ENCODE measurements around the gene SYNGAP1. TPM values are rescaled to one million over a fixed set of nuclear protein-coding genes. Genes with fewer than 3 reads are reported as not detected.

The SYNGAP1 gene
- total RNA-seq, 1 experiment from 2014 or later, result 18.8 TPM

DNA sequence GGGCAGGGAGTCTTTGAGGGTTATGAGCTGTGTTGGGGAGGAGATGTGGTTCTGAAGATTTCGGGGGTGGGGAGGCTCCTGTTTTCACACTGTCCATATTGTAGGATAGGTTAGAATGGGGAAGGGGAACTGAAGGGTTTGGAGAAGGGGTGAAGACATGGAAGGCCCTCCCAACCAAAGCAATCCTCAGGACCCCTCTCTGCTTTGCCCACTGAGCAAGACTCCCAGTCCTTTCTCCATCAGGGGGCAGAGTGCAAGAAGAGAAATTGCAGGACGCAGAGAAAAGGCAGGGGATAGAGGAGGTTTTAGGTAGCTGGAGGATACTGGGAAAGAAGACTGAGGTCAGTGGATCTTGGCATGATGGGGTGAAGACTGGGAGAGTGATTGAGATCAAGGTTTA is 3.9 kb downstream of the SYNGAP1 start:
- H3K36me3 Mint-ChIP-seq (ENCODE audit: insufficient read depth, unreplicated experiment), result peaks cover 45% of the 10 kb centered on the region
- peaks cover 36% of the 10 kb centered on the region for H3K4me1 Mint-ChIP-seq (ENCODE audit: low read depth, unreplicated experiment)

DNA sequence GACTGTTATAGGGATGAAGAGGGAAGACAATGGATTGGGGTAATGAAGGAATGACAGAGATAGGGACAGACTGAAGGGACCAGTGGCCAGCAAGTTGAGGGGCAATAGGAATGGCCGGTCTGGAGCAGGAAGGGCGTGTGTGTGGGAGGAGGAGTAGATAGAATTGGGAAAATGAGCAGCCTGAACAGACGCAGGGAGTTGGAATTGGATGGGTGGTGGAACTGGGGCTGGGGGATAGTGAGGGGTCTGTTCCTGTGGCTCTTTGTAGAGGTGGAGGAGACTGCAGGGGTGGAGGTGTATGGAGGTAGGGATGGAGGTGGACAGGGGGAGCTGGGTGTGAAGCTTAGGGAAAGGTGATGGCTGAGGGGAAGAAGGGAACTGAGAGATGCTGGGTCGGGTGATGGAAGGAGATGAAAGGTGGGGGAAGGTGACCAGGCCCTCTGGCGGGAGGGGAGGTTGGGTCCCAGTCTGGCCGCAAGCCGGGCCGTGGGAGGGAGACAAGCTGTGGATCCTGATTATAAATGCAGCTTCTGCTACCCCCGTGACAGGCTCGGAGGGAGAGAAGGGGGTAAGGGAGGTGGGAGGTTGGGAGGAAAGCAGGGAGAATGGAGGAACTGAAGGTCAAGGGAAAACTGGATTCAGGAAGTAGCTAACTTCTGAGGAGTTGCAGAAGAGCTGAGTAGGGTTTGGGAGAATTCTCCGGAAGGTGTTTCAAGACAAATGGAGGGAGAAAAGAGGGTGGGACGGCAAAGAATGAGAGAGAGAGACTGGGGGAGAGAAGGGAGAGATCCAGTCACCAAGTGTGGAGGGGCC is 5.2 kb downstream of the SYNGAP1 start:
- CTCF ChIA-PET, result interaction anchor here (0.5 to 2.0 kb wide), 8 partner anchors 14 to 1761 kb away, joined by 3 to 7 read pairs (median 4); partner anchors contain the start of genes B3GALT4 and PHF1
- H3K36me3 Mint-ChIP-seq (ENCODE audit: insufficient read depth, unreplicated experiment), result peaks cover 47% of the 10 kb centered on the region
- H3K27ac Mint-ChIP-seq (ENCODE audit: unreplicated experiment), result peak overlapping the region; percentile 64
- peak overlapping the region; percentile 87 for H3K4me3 Mint-ChIP-seq (ENCODE audit: low read depth, unreplicated experiment)
- DNase-seq, result peak; percentile 26
- peaks cover 48% of the 10 kb centered on the region for H3K4me1 Mint-ChIP-seq (ENCODE audit: low read depth, unreplicated experiment)
- TSS peak; percentile 98 for BruUV-seq (replicated peaks)
- TF ChIP-seq, protein P1, sequence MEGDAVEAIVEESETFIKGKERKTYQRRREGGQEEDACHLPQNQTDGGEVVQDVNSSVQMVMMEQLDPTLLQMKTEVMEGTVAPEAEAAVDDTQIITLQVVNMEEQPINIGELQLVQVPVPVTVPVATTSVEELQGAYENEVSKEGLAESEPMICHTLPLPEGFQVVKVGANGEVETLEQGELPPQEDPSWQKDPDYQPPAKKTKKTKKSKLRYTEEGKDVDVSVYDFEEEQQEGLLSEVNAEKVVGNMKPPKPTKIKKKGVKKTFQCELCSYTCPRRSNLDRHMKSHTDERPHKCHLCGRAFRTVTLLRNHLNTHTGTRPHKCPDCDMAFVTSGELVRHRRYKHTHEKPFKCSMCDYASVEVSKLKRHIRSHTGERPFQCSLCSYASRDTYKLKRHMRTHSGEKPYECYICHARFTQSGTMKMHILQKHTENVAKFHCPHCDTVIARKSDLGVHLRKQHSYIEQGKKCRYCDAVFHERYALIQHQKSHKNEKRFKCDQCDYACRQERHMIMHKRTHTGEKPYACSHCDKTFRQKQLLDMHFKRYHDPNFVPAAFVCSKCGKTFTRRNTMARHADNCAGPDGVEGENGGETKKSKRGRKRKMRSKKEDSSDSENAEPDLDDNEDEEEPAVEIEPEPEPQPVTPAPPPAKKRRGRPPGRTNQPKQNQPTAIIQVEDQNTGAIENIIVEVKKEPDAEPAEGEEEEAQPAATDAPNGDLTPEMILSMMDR (IDR thresholded peaks at IDR 0.05; ENCODE audit: unreplicated experiment), result no peak
- intact Hi-C loops (cut with micrococcal nuclease; ENCODE audit: unreplicated experiment), result loop anchor here (5.0 kb wide), 1 partner anchor 33 kb away; the partner anchor contains the start of gene KIFC1
- H3K9me3 Mint-ChIP-seq (ENCODE audit: low read depth, unreplicated experiment), result no peaks in the 10 kb centered on the region
- peaks cover 37% of the 10 kb centered on the region for H3K27me3 Mint-ChIP-seq (ENCODE audit: unreplicated experiment)

More for the DNA sequence above, 3.9 kb downstream of the SYNGAP1 start:
- H3K9me3 Mint-ChIP-seq (ENCODE audit: low read depth, unreplicated experiment), result no peaks in the 10 kb centered on the region
- CTCF ChIA-PET, result no interaction called here
- TF ChIP-seq, protein P1 (IDR thresholded peaks at IDR 0.05; ENCODE audit: unreplicated experiment), result no peak
- intact Hi-C loops (cut with micrococcal nuclease; ENCODE audit: unreplicated experiment), result no loop called here
- H3K4me3 Mint-ChIP-seq (ENCODE audit: low read depth, unreplicated experiment), result peak overlapping the region; percentile 87
- H3K27me3 Mint-ChIP-seq (ENCODE audit: unreplicated experiment), result peaks cover 39% of the 10 kb centered on the region
- peak overlapping the region; percentile 64 for H3K27ac Mint-ChIP-seq (ENCODE audit: unreplicated experiment)
- no TSS peak for BruUV-seq (replicated peaks)
- no peak for DNase-seq

- intact Hi-C loops (cut with micrococcal nuclease; ENCODE audit: unreplicated experiment), result loop anchor here (5.0 kb wide), 1 partner anchor 34 kb away; the partner anchor contains the start of gene KIFC1
- peak overlapping the region; percentile 64 for H3K27ac Mint-ChIP-seq (ENCODE audit: unreplicated experiment)
- TF ChIP-seq, protein P1 (IDR thresholded peaks at IDR 0.05; ENCODE audit: unreplicated experiment), result peak; percentile 76
- CTCF ChIA-PET, result interaction anchor here (0.5 to 2.0 kb wide), 16 partner anchors 31 to 1762 kb away, joined by 3 to 10 read pairs (median 4); partner anchors contain the start of genes B3GALT4, BAK1, UQCC2 and ZBTB22
- peaks cover 47% of the 10 kb centered on the region for H3K36me3 Mint-ChIP-seq (ENCODE audit: insufficient read depth, unreplicated experiment)
- peak; percentile 95 for DNase-seq
- H3K4me1 Mint-ChIP-seq (ENCODE audit: low read depth, unreplicated experiment), result peaks cover 49% of the 10 kb centered on the region
- peaks cover 28% of the 10 kb centered on the region for H3K27me3 Mint-ChIP-seq (ENCODE audit: unreplicated experiment)
- H3K4me3 Mint-ChIP-seq (ENCODE audit: low read depth, unreplicated experiment), result peak overlapping the region; percentile 87
- no peaks in the 10 kb centered on the region for H3K9me3 Mint-ChIP-seq (ENCODE audit: low read depth, unreplicated experiment)
- TSS peak; percentile 44 for BruUV-seq (replicated peaks)
These were observed 6.1 kb downstream of the SYNGAP1 start for GRCh38 chr6:33425668-33426577.
